HG03095 (cell line): ENCODE results near the gene CYB561D1.

Source experiments
- ATAC-seq: cut with Tn5 transposase; IDR thresholded peaks from one replicate; pipeline ENCODE4 v1.9.1; 2021; ENCODE audit warnings: moderate library complexity; ENCODE audit not compliant: unreplicated experiment

Gene CYB561D1

DNA sequence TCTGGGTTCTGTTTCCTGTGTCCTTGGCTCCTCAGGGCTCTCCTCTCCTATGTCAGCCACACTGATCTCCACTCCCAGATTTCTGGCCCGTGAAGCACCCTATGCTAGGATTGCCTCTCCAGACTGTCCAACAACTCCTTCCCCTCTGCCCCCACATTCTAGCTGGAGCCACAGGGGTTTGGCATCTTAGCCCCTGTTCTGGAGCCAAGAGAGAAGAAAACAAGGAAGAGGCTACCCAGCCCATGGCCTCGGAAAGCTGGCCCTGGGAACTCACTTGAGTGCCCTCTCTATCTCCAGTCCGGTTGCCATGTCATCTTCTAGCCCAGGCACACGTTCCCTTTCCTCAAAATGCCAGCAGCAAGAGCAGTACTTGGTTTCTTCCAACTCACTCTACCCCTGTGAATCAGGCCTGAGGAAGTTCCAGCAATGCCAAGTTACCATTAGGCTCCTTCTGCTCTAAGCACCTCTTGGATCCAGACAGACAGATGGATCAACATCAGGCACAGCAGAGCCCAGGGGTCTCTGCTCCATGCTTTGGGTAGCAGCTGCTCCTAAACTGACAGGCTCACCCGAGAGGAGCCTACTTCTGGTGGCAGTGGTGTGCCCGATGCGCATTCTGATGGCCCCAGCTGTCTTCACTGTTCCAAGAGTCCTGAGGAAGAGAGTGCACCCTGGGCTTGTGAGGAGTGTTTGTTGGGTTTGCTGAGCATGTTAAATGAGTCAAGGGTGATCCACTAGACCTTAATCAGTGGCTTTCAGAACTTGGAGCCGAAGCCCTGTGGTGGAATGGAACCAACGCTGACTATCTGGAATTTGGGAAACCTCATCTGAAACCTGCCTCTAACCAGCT lies 34.2 kb downstream of the CYB561D1 start:
- ATAC-seq, result no peak

- no peak for ATAC-seq
Observed at GRCh38 chr1:109528712-109529111, 34.8 kb downstream of the CYB561D1 start.

DNA sequence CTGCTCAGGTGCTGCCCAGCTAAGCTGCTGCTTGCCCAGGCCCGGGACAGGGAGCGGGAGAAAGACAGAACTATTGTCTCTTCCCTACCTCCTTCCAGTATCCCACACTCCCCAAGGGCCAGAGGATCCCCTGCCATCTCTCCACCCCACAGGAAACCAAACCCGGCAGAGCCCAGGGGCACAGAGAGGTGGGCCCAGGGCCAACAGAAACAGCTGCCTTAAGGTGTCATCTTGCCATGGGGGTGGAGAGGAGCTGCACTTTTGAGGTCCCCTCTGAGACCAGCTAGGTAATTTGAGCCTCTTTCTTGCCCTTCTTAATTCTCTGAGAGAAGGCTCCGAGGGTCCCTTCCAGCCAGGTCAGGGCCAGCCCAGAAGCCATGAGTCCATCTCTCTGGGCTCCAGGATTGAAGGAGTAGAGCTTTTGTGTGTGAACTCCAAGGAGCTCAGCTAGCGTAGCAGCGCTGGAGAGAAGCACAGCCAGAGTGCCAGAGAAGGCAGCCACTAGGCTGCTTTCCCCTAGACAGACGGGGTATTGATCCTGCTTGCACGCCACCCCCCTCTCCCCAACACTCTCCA lies 36.1 kb downstream of the CYB561D1 start:
- ATAC-seq, result no peak

GRCh38 chr1:109530457-109531087 lies 36.7 kb downstream of the CYB561D1 start:
- no peak for ATAC-seq

DNA sequence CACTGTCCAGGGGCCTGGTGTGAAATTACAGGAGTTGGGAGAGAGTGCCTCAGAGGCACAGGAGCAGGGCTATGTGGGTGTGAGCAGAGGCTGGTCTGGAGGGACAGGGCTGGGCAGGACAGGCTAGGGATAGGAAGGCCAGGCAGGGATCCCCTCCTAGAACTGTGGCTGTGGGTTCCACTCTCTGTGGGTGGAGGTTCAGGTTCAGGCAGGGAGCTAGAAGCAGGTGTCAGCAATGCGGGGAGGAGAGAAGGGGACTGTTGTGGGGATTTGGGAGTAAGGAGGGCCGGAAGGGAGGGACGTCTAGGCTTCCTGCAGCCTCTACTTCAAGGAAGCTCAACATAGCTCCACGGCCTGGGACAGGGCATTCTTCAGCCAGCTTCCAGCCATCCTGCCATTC lies 37.5 kb downstream of the CYB561D1 start:
- ATAC-seq, result no peak

DNA sequence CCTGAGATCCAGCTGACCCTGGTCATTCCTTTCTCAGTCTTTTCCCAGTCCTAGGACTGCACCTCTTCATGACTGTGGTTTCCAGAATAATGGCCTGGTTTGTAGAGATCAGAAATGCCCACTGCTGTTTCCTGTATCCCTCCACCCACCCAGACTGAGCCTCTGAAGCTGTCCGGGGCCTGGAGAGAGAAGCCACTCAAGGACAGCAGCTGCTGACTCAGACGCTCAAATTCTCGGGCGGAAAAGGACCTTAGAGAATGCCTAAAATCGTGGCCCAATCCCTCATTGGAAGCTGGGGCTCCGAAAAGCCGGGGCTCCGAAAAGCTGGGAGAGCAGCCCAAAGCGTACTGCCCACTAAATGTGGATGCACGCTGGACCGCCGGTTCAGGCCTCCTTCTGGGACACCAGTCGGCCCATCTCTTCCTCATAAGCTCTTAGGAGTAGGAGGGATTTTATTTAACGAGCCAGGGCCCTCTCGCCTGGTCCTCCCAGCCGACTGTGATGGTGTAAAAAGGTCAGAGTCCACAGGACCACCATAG lies 38.0 kb downstream of the CYB561D1 start:
- ATAC-seq, result no peak

DNA sequence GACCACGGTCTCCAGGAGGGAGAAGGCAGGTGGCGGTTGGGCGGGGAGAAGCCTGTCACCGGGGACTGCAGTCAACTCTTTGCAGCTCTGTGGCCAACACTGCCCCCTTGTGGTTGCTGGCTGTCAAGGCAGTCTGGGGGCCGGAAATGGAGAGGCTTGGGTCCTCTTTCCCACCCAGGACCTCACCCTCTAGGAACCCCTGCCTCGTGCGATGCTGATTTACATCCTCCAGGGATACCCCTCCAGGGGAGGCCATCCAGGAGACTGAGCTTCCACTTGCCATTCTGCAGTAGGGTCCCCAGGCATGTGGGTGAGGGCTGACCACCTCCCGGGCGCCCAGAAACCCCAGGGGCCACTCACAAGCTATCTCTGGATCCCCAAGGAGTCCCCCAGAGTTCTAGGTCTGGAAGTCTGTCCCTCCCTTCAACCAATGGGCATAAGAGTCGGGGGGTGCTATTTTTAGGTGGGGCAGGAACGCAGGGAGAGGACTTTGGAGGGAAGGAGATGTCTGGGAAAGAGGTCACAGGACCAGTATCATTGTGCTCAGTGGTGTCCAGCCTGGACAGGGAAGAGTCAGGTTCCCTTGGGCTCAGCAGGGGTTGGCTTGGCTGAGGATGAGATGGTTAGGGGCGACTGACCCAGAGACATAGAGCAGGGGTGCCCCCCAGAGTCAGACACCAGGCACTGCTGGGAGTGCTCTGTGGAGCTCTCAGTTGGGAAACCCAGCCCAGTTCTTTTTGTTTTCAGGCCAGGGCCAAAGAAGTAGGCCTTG lies 38.7 kb downstream of the CYB561D1 start:
- peak; percentile 69 for ATAC-seq

GRCh38 chr1:109534307-109534858 lies 40.5 kb downstream of the CYB561D1 start:
- no peak for ATAC-seq

GRCh38 chr1:109535481-109535880 lies 41.6 kb downstream of the CYB561D1 start:
- ATAC-seq, result no peak

DNA sequence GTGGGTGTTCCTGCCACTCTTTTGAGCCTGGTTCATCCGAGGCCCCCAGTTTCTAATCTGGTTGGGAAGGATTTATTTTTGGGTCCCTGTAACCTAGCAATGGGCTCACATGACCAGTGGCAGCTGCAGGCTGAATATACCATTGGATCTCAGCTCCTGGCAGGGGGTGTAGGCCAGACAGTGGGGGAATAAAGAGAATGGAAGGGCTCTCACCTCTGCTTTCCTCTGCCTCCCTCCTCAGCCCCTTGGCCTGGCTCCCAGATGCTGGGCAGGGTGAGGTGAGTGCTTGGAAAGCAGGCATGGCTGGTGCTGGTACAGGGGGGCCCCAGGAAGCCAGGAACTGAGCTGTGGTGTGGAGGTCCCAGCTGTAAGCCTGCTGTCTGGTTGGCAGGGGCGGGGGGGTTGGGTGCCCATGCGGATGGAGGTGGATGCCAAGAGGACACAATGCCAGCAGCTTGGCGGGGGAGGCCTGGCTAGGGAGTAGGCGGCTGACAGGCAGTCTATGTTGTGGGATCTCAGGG lies 42.1 kb downstream of the CYB561D1 start:
- no peak for ATAC-seq

DNA sequence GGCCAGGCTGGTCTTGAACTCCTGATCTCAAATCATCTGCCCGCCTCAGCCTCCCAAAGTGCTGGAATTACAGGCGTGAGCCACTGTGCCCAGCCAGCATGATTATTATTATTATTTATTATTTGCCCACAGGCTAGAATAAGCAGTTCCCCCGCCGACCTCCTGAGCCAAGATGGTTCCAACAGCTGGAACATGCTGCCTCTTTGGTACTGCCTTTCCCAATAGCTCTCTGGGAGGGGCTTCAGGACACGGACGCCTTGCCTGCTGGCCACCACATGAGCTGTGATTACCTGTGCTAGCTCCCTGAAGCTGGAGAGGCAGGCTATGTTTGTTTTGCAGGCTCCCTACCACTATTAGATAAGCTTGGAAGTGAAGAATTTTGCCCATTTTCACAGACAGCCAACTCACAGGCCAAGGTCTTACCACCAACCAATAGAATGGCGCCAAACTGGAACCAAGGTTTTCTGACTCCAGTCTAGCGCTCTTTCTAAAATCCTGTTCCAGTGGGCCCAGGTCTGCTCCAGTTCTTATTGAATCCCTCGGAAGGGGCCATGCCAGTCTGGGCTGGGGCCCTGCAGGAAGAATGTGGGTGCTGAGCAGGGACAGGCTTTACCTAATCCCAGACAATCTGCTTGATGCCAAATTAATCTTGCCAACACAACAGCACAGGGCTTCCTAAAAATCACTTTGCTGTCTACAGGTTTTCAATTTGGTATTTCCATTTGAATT lies 43.7 kb downstream of the CYB561D1 start:
- no peak for ATAC-seq

- no peak for ATAC-seq
Observed at GRCh38 chr1:109538827-109539555, 45.1 kb downstream of the CYB561D1 start.

GRCh38 chr1:109539676-109540075 lies 45.8 kb downstream of the CYB561D1 start, which contains the start of gene GPR61:
TSS of gene GPR61 (plus strand) at chr1:109539872. CDS start at chr1:109543023, 3,151 bp downstream.
- ATAC-seq, result no peak

DNA sequence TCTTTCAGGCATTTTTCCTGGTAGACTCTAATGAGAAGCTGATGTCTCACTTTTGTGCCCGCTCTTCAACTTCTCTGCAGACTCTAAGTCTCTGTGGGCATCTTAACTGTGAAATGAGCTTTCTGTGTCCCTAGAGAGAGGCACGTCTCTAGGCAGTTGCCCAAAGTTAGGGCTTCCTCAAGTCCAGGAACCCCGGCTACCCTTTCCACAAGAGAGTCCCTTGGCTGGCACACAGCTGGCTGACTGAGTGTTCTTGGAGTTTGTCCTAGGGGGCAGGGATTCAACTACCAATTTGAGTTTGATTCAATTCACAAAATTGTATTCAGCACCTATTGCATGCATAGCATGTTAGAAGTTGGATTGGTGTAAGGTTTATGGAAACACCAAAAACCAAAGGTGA lies 47.2 kb downstream of the CYB561D1 start:
- no peak for ATAC-seq

DNA sequence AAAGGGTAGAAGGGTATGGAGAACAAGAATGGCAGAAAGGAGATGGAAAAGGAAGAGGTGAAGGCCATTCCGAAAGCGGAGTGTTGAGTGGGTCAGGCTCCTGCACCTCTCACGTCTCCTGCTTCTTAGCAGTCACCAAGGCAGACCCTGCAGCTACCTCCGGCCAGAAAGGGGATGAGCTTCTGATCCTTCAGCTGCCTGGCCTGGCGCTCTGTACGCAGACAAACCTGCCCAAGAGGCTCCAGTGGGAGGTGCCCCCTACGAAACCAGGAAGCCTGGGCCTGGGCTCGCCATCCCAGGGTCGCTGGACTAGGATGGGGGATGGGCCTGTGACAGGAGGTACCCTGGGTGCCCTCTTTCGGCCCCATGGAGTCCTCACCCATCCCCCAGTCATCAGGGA lies 48.8 kb downstream of the CYB561D1 start:
- no peak for ATAC-seq

DNA sequence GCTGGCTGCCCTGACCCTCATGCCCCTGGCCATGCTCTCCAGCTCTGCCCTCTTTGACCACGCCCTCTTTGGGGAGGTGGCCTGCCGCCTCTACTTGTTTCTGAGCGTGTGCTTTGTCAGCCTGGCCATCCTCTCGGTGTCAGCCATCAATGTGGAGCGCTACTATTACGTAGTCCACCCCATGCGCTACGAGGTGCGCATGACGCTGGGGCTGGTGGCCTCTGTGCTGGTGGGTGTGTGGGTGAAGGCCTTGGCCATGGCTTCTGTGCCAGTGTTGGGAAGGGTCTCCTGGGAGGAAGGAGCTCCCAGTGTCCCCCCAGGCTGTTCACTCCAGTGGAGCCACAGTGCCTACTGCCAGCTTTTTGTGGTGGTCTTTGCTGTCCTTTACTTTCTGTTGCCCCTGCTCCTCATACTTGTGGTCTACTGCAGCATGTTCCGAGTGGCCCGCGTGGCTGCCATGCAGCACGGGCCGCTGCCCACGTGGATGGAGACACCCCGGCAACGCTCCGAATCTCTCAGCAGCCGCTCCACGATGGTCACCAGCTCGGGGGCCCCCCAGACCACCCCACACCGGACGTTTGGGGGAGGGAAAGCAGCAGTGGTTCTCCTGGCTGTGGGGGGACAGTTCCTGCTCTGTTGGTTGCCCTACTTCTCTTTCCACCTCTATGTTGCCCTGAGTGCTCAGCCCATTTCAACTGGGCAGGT lies 49.5 kb downstream of the CYB561D1 start:
- ATAC-seq, result no peak

- ATAC-seq, result no peak
Observed at GRCh38 chr1:109543988-109544735, 50.3 kb downstream of the CYB561D1 start.
